HL-60 (cell line): ENCODE results near the gene MT1B.

Source experiments
- DNase-seq, 2 experiments: peaks; one replicate each; pipeline ENCODE4 v3.0.0-alpha.2; 2010 to 2020; ENCODE audit warnings: low read depth in 1 of 2, low spot score in 1 of 2
- H3K27ac ChIP-seq: fragments of 250-450 bp; sonication (Bioruptor Pico); replicated peaks from 2 replicates; pipeline ENCODE4 v1.5.1; 2020; ENCODE audit warnings: mild to moderate bottlenecking, moderate library complexity
- H3K27me3 ChIP-seq: fragments of 250-450 bp; sonication (Bioruptor Pico); 2 replicates; pipeline ENCODE4 v1.5.1; 2021; ENCODE audit warnings: mild to moderate bottlenecking, moderate library complexity; ENCODE audit not compliant: insufficient read depth, poor library complexity, severe bottlenecking
- H3K4me3 ChIP-seq: replicated peaks from 2 replicates; pipeline ENCODE4 v1.5.1; 2011; ENCODE audit warnings: mild to moderate bottlenecking, control low read depth, low read length; ENCODE audit not compliant: insufficient read depth
- GABPA ChIP-seq: IDR thresholded peaks from 2 replicates; pipeline ENCODE4 v1.6.1; 2012; ENCODE audit warnings: low read depth
- POLR2AphosphoS5 ChIP-seq: IDR thresholded peaks from 2 replicates; pipeline ENCODE4 v1.6.1; 2012; ENCODE audit warnings: low read depth
- SPI1 ChIP-seq: IDR thresholded peaks from 2 replicates; pipeline ENCODE4 v1.6.1; 2012; ENCODE audit warnings: low read depth, mild to moderate bottlenecking, borderline replicate concordance
- TF ChIP-seq, protein P1 (sequence below): IDR thresholded peaks from one replicate; pipeline ENCODE4 v1.5.1; 2011; ENCODE audit warnings: low read length, control low read depth, inconsistent platforms; ENCODE audit not compliant: insufficient read depth
- TF ChIP-seq, protein P2 (sequence below): IDR thresholded peaks from 2 replicates; pipeline ENCODE4 v1.6.1; 2012; ENCODE audit warnings: low read depth; ENCODE audit not compliant: insufficient replicate concordance

Gene MT1B

DNA sequence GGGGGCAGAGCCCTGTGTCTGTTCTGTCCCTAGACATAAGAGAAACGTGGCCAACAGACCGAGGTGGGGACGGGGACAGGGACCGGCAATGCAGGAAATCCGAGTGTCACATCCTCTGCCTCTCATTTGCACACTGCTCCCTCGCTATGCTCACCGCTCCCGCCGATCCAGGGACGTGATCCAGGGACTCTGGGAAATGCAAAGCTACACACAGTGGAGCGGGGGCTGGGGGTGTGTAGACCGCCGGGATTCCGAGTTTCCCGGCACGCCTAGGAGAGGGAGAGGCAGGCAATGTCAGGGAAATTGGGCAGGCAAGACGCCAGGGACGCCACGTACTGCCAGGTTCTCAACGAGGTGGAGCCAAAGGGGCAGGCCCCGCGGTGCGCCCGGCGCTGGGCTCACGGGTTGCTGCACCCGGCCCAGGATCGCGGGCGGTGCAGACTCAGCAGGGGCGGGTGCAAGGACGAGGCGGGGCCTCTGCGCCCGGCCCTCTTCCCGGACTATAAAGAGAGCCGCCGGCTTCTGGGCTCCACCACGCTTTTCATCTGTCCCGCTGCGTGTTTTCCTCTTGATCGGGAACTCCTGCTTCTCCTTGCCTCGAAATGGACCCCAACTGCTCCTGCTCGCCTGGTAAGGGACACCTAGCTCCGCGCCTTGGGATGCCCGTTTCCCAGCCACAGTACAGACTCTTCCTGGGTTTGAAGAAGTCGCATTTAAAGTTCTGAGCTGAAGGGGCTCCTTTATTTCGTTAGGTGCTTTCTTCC lies 30.4 kb downstream of the MT1B start, which contains the start of gene MT1X:
Gene MT1X (plus strand): TSS at position 532 of the 764 bp plus-strand sequence. CDS start 71 bp downstream, at position 603.
- Histone ChIP-seq H3K27ac (peak within 1 kb of the TSS; percentile 52), H3K4me3 (peak within 1 kb of the TSS; percentile 55)

DNA sequence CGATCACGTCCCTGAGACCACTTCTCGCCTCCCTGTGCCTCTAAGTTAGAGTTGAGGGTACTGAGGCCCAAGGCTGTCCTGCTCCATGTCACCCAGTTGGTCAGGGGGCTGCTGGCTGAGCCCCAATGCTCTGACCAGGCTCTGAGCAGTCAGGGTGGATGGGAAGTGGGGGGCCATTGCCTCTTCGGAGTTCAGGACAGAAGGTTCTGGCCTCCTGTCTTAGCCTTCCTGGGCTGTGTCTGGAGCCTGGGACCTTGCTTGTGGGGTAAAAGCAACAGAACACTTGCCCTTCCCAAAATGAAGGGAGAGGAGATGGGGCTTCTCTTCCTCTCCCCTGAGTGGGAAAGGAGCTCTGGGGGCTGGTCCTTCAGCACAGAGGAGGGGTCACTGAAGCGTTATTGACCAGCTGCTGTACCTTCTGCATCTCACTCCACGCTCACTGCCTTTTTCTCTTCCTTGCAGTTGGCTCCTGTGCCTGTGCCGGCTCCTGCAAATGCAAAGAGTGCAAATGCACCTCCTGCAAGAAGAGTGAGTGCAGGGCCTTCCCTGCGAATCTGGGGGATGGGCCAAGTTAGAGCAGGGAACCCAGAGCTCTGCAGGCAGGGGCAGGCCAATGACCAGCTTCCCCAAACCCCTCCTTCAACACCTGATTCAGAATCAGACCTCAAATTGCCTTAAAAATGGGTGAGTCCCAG lies 31.2 kb downstream of the MT1B start:
- Histone ChIP-seq H3K27ac (peak overlapping the region; percentile 52), H3K27me3 (no peaks in the 10 kb centered on the region), H3K4me3 (peak overlapping the region; percentile 55)
- TF ChIP-seq, protein P1, sequence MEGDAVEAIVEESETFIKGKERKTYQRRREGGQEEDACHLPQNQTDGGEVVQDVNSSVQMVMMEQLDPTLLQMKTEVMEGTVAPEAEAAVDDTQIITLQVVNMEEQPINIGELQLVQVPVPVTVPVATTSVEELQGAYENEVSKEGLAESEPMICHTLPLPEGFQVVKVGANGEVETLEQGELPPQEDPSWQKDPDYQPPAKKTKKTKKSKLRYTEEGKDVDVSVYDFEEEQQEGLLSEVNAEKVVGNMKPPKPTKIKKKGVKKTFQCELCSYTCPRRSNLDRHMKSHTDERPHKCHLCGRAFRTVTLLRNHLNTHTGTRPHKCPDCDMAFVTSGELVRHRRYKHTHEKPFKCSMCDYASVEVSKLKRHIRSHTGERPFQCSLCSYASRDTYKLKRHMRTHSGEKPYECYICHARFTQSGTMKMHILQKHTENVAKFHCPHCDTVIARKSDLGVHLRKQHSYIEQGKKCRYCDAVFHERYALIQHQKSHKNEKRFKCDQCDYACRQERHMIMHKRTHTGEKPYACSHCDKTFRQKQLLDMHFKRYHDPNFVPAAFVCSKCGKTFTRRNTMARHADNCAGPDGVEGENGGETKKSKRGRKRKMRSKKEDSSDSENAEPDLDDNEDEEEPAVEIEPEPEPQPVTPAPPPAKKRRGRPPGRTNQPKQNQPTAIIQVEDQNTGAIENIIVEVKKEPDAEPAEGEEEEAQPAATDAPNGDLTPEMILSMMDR, result no peak
- TF ChIP-seq, protein P2, sequence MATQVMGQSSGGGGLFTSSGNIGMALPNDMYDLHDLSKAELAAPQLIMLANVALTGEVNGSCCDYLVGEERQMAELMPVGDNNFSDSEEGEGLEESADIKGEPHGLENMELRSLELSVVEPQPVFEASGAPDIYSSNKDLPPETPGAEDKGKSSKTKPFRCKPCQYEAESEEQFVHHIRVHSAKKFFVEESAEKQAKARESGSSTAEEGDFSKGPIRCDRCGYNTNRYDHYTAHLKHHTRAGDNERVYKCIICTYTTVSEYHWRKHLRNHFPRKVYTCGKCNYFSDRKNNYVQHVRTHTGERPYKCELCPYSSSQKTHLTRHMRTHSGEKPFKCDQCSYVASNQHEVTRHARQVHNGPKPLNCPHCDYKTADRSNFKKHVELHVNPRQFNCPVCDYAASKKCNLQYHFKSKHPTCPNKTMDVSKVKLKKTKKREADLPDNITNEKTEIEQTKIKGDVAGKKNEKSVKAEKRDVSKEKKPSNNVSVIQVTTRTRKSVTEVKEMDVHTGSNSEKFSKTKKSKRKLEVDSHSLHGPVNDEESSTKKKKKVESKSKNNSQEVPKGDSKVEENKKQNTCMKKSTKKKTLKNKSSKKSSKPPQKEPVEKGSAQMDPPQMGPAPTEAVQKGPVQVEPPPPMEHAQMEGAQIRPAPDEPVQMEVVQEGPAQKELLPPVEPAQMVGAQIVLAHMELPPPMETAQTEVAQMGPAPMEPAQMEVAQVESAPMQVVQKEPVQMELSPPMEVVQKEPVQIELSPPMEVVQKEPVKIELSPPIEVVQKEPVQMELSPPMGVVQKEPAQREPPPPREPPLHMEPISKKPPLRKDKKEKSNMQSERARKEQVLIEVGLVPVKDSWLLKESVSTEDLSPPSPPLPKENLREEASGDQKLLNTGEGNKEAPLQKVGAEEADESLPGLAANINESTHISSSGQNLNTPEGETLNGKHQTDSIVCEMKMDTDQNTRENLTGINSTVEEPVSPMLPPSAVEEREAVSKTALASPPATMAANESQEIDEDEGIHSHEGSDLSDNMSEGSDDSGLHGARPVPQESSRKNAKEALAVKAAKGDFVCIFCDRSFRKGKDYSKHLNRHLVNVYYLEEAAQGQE, result no peak
- no peak for TF ChIP-seq SPI1
- TF ChIP-seq GABPA, result no peak
- no peak for TF ChIP-seq POLR2AphosphoS5
- no peak for DNase-seq

More for the DNA sequence above, 30.4 kb downstream of the MT1B start, which contains the start of gene MT1X:
- H3K27me3 ChIP-seq, result no peaks in the 10 kb centered on the region
- DNase-seq, result peak; percentile 81 to 88
- TF ChIP-seq POLR2AphosphoS5 (peak; percentile 70), SPI1 (no peak), GABPA (no peak)
- TF ChIP-seq, protein P2, result peak; percentile 50
- TF ChIP-seq, protein P1, result no peak

DNA sequence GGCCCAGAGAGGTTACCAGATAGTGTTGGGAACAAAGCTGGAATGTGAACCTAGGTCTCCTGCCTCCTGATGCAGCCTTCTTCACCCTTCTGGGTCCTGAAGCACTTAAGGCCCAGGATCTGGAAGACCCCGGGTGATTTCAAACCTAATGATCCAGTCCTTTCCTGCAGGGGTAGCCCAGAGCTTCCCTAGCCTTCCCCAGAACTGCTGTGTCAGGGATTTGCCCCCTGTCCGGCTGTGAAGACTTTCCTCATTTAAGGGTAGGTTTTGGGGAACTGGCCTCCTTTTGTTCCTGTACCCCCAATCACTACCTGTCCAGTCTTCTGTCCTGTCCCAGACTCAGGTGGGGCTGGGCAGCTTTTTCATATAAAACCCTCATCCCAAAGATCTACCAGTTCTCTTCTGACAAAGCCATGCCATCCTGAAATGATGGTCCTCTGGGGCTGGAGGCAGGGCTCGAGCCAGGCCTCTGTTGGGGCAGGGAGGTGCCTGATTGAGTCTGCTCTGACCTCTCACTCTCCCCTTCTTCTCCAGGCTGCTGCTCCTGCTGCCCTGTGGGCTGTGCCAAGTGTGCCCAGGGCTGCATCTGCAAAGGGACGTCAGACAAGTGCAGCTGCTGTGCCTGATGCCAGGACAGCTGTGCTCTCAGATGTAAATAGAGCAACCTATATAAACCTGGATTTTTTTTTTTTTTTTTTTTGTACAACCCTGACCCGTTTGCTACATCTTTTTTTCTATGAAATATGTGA lies 31.9 kb downstream of the MT1B start:
- no peak for DNase-seq
- peak overlapping the region; percentile 55 for H3K4me3 ChIP-seq
- no peaks in the 10 kb centered on the region for H3K27me3 ChIP-seq
- TF ChIP-seq GABPA (no peak), SPI1 (no peak), POLR2AphosphoS5 (no peak)
- TF ChIP-seq, protein P1, result no peak
- no peak overlapping the region for H3K27ac ChIP-seq
